ENCODE results near the gene TMEM150B.

Gene TMEM150B

GRCh38 chr19:55350620-55351315 is 25.6 kb upstream of the TMEM150B start:
- TF ChIP-seq POLR2A (IDR thresholded peaks at IDR 0.05; ENCODE audit: low read length), result peak; percentile 19
- no peak for TF ChIP-seq GATA1 (IDR thresholded peaks at IDR 0.05; ENCODE audit: low read depth, low read length)
- DNase-seq, result no peak

DNA sequence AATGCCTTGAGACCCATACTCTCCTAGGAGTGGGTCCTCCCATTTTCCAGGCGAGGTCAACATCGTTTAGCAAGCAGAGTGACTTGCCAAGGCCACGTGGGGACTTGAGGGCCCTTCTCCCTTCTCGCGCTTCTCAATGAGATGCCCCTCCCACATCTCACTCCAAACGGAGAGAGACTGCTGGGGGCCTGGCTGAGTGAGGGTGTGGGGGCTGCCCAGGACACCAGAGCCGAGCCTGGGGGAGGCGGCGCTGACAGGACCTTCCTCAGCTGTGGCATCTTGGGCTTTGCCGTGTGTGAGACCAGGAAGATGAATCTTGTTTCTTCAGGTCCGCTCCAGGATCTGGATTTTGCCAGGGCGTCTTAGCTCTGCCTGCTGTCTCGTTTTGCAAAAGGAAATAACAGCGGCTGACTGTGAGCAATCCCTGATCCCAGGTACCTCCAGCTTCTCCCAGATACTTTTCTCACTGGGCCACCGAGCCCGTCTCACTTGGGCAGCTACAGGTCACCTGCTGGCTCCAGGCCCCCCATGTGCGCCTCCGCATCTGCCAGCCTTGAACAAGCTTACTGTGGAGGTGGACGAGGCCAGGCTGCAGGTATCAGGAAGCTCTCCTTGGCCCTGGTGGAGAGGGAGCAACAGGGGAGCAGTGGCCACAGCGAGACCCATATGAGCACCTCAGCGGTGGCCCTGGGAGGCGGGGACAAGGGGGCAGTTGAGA is 23.3 kb upstream of the TMEM150B start:
- TF ChIP-seq POLR2A (IDR thresholded peaks at IDR 0.05; ENCODE audit: low read length) (no peak), GATA1 (IDR thresholded peaks at IDR 0.05; ENCODE audit: low read depth, low read length) (no peak)
- DNase-seq, result no peak

- TF ChIP-seq POLR2A (IDR thresholded peaks at IDR 0.05; ENCODE audit: low read length), result no peak
- no peak for TF ChIP-seq GATA1 (IDR thresholded peaks at IDR 0.05; ENCODE audit: low read depth, low read length)
- no peak for DNase-seq
These were observed 22.4 kb upstream of the TMEM150B start for GRCh38 chr19:55347442-55348009.

- no peak for DNase-seq
- TF ChIP-seq GATA1 (IDR thresholded peaks at IDR 0.05; ENCODE audit: low read depth, low read length) (no peak), POLR2A (IDR thresholded peaks at IDR 0.05; ENCODE audit: low read length) (no peak)
These were observed 21.7 kb upstream of the TMEM150B start for GRCh38 chr19:55346725-55347441.

DNA sequence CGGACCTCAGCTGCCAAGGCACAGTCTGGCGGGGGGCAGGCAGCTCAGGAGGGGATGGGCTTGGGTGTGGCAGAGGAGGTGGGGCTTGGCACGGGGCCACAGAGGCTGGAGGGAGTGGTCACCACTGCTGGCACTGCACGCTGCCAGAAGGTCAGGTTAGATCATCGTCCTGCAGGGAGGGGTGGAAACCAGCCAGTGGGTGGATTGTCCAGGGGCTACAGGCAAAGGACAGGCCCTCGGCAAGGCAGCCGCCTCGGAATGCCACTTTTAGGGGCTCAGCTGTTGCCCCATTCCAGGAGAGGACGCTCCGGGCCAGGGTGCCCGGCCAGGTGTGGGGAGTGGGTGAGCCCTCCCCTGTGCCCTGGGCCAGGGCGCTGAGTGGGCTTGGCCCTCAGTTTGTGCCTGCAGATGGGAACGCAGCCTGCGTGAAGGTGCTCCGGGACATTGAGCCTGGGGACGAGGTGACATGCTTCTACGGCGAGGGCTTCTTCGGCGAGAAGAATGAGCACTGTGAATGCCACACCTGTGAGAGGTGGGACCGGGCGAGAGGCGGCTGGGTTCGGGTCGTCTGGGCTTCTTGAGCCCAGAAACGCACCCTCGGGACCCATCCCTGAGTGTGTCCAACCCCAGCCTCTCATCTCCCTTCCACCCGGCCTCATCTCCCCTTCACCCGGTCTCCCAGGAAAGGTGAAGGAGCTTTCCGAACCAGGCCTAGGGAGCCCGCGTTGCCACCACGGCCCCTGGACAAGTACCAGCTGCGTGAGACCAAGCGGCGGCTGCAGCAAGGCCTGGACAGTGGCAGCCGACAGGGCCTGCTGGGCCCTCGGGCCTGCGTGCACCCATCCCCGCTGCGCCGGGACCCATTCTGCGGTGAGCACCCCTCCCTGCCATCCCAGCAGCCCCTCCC is 20.9 kb upstream of the TMEM150B start:
- DNase-seq, result peak; percentile 89 to 92
- TF ChIP-seq POLR2A (IDR thresholded peaks at IDR 0.05; ENCODE audit: low read length), result no peak
- TF ChIP-seq GATA1 (IDR thresholded peaks at IDR 0.05; ENCODE audit: low read depth, low read length), result no peak

- DNase-seq, result no peak
- TF ChIP-seq GATA1 (IDR thresholded peaks at IDR 0.05; ENCODE audit: low read depth, low read length) (no peak), POLR2A (IDR thresholded peaks at IDR 0.05; ENCODE audit: low read length) (no peak)
These were observed 20.1 kb upstream of the TMEM150B start for GRCh38 chr19:55345101-55345817.

DNA sequence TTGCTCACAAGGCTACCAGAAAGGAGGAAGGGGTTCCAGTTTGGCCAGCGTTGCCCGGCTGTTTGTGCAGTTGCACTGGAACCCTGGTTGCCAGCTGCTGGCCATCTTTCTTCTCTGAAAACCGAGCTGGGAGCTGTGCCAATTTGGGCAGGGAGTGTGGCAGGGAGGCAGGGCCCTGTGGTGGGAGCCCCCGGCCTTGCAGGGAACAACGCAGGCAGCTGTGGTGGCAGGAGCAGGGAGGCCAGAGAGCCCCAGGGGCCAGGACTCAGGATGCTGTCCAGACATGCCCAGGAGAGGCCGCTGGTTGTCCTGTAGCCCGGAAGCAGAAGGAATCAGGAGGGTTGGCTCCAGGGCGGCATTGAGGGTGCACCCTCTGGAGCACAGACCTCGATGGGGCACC is 19.3 kb upstream of the TMEM150B start:
- DNase-seq, result no peak
- TF ChIP-seq POLR2A (IDR thresholded peaks at IDR 0.05; ENCODE audit: low read length) (no peak), GATA1 (IDR thresholded peaks at IDR 0.05; ENCODE audit: low read depth, low read length) (no peak)

DNA sequence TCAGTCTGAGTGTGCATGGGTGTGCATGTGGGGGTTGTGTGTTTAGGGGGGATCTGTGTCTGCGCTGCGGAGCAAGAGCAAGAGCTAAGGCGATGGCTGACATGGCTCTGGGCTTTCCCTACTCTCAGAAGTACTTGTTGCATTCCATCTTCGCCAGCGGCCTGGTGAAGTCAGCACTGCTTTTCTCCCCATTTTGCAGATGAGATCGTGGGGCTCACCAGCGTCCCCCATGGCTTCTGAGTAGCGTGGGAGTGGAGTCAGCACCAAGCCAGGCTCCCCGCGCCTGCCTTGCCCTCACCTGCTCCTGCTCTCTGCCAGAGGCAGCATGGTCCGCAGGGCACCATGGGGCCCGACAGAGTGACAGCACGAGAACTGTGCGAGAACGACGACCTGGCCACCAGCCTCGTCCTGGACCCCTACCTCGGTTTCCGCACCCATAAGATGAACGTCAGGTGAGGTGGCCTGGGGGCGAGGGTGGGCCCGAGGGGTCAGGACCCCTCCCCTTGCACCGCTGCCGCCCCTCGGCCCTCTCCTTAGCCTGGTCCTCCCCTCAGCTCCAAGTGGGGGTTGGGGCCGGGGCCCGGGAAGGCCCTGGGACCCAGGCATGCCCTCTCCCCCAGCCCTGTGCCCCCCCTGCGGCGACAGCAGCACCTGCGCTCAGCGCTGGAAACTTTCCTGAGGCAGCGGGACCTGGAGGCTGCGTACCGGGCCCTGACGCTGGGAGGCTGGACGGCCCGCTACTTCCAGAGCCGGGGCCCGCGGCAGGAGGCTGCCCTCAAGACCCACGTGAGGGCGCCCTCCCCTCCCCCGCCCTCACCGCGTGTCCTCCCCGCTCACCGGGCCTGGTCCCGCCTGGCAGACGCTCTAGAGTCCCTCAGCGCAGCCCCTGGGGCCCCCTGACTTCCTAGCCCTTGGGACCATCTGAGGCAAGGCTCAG is 16.7 kb upstream of the TMEM150B start:
- TF ChIP-seq GATA1 (IDR thresholded peaks at IDR 0.05; ENCODE audit: low read depth, low read length), result no peak
- no peak for TF ChIP-seq POLR2A (IDR thresholded peaks at IDR 0.05; ENCODE audit: low read length)

GRCh38 chr19:55341171-55341588 is 16.0 kb upstream of the TMEM150B start:
- no peak for TF ChIP-seq POLR2A (IDR thresholded peaks at IDR 0.05; ENCODE audit: low read length)
- no peak for TF ChIP-seq GATA1 (IDR thresholded peaks at IDR 0.05; ENCODE audit: low read depth, low read length)
- DNase-seq, result peak; percentile 75 to 84

More for the DNA sequence above, 16.7 kb upstream of the TMEM150B start:
- no peak for DNase-seq

DNA sequence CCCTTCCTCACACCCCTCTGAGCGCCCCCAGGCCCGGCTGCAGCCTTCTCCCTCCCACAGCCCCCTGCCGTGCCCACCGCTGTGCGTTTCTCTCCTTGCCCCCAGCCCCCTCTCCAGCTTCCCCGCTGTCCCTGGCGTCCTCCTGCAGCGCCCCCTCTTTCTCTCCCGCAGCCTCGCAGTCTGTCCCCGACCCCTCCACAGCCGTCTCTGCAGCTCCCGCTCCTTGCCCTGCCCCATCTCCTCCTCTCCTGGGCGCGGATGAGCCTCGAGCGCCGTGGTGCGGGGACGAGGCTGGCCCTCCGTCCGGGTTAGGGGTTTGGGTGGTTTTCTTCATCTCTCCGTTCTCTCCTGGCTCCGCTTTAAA is 15.6 kb upstream of the TMEM150B start:
- TF ChIP-seq GATA1 (IDR thresholded peaks at IDR 0.05; ENCODE audit: low read depth, low read length), result no peak
- no peak for TF ChIP-seq POLR2A (IDR thresholded peaks at IDR 0.05; ENCODE audit: low read length)
- peak; percentile 50 to 68 for DNase-seq

- peak; percentile 74 to 77 for DNase-seq
- TF ChIP-seq POLR2A (IDR thresholded peaks at IDR 0.05; ENCODE audit: low read length), result peak; percentile 4
- no peak for TF ChIP-seq GATA1 (IDR thresholded peaks at IDR 0.05; ENCODE audit: low read depth, low read length)
These were observed 15.0 kb upstream of the TMEM150B start for GRCh38 chr19:55339889-55340783.
